ENCODE measurements around the gene MBOAT1.
A peak's percentile ranks its signal among the peaks of the same experiment; 100 is the strongest.

Gene MBOAT1

GRCh38 chr6:20234136-20234535 is 21.9 kb upstream of the MBOAT1 start:
- no peak for DNase-seq (ENCODE audit: low read depth)

- DNase-seq (ENCODE audit: low read depth): no peak
Observed at GRCh38 chr6:20233007-20233730, 20.9 kb upstream of the MBOAT1 start.

GRCh38 chr6:20232188-20232587 is 19.9 kb upstream of the MBOAT1 start:
- DNase-seq (ENCODE audit: low read depth): no peak

- DNase-seq (ENCODE audit: low read depth): no peak
Observed at GRCh38 chr6:20230401-20231119, 18.3 kb upstream of the MBOAT1 start.

GRCh38 chr6:20229881-20230280 is 17.6 kb upstream of the MBOAT1 start:
- DNase-seq (ENCODE audit: low read depth): no peak

GRCh38 chr6:20227350-20227749 is 15.1 kb upstream of the MBOAT1 start:
- DNase-seq (ENCODE audit: low read depth): no peak

GRCh38 chr6:20223141-20223540 is 10.9 kb upstream of the MBOAT1 start:
- no peak for DNase-seq (ENCODE audit: low read depth)

- DNase-seq (ENCODE audit: low read depth): no peak
Observed at GRCh38 chr6:20221421-20221820, 9.2 kb upstream of the MBOAT1 start.

GRCh38 chr6:20220359-20220758 is 8.1 kb upstream of the MBOAT1 start:
- DNase-seq (ENCODE audit: low read depth): no peak

GRCh38 chr6:20217891-20218290 is 5.6 kb upstream of the MBOAT1 start:
- DNase-seq (ENCODE audit: low read depth): no peak

GRCh38 chr6:20217324-20217855 is 5.1 kb upstream of the MBOAT1 start:
- no peak for DNase-seq (ENCODE audit: low read depth)

- DNase-seq (ENCODE audit: low read depth): no peak
Observed at GRCh38 chr6:20215310-20215709, 3.0 kb upstream of the MBOAT1 start.

- DNase-seq (ENCODE audit: low read depth): no peak
Observed at GRCh38 chr6:20213271-20213798, 1.1 kb upstream of the MBOAT1 start.

GRCh38 chr6:20211941-20212391 is 303 bp downstream of the MBOAT1 start:
- peak; percentile 1 for DNase-seq (ENCODE audit: low read depth)

GRCh38 chr6:20211037-20211940 is 980 bp downstream of the MBOAT1 start:
- DNase-seq (ENCODE audit: low read depth): no peak

- no peak for DNase-seq (ENCODE audit: low read depth)
Observed at GRCh38 chr6:20210158-20210557, 2.1 kb downstream of the MBOAT1 start.

- no peak for DNase-seq (ENCODE audit: low read depth)
Observed at GRCh38 chr6:20208687-20209378, 3.4 kb downstream of the MBOAT1 start.

- no peak for DNase-seq (ENCODE audit: low read depth)
Observed at GRCh38 chr6:20207088-20207418, 5.2 kb downstream of the MBOAT1 start.

GRCh38 chr6:20205722-20206161 is 6.5 kb downstream of the MBOAT1 start:
- DNase-seq (ENCODE audit: low read depth): no peak

GRCh38 chr6:20204512-20204894 is 7.8 kb downstream of the MBOAT1 start:
- no peak for DNase-seq (ENCODE audit: low read depth)

Measured in stimulated activated CD8-positive, alpha-beta memory T cell treated with anti-CD3 and anti-CD28 coated beads, Interleukin-15, amount 100 ng/mL, for 24 hours (primary cell).